Measurements from ENCODE around the gene ADSL. TPM values are rescaled to one million over a fixed set of nuclear protein-coding genes. Genes with fewer than 3 reads are reported as not detected.

ADSL gene
- total and polyA plus RNA-seq, 8 donors = 18.9 to 35.7 (median 25.1) TPM

- Histone ChIP-seq H3K9me3 (no peaks in the 10 kb centered on the region), H3K27ac (no peak overlapping the region), H3K27me3 (no peaks in the 10 kb centered on the region), H3K36me3 (no peaks in the 10 kb centered on the region), H3K4me1 (peaks cover 5 to 20% (median 19%) of the 10 kb centered on the region in 3 donors), H3K4me3 (no peak overlapping the region)
- WGBS, 2 donors = 66 to 74% methylated on average over 3 of the region's 3 CpGs
- no peak for TF ChIP-seq CTCF (IDR thresholded peaks at IDR 0.05)
- FAIRE-seq (no peak), ATAC-seq (no peak), DNase-seq (no peak)
- intact Hi-C loops (cut with DNase I) = no loop called here
These were observed 35.2 kb downstream of the ADSL start for GRCh38 chr22:40381461-40381860.

- H3K36me3 ChIP-seq = no peaks in the 10 kb centered on the region
- H3K27ac ChIP-seq = no peak overlapping the region
- TF ChIP-seq CTCF (IDR thresholded peaks at IDR 0.05) = no peak
- WGBS, 2 donors = 88 to 90% methylated on average over 3 of the region's 3 CpGs
- peaks cover 27 to 40% (median 34%) of the 10 kb centered on the region in 3 donors for H3K4me1 ChIP-seq
- intact Hi-C loops (cut with DNase I) = no loop called here
- no peaks in the 10 kb centered on the region for H3K9me3 ChIP-seq
- H3K27me3 ChIP-seq = no peaks in the 10 kb centered on the region
- ATAC-seq (no peak), DNase-seq (no peak), FAIRE-seq (no peak)
- H3K4me3 ChIP-seq = no peak overlapping the region
These were observed 37.6 kb downstream of the ADSL start for GRCh38 chr22:40383905-40384304.

GRCh38 chr22:40385036-40385782, 38.9 kb downstream of the ADSL start:
- intact Hi-C loops (cut with DNase I) = no loop called here
- no peak for TF ChIP-seq CTCF (IDR thresholded peaks at IDR 0.05)
- no peak for DNase-seq
- Histone ChIP-seq H3K4me3 (peak overlapping the region in 1 of 4 donors; percentile 1), H3K36me3 (no peaks in the 10 kb centered on the region), H3K27me3 (no peaks in the 10 kb centered on the region), H3K9me3 (no peaks in the 10 kb centered on the region), H3K27ac (peak overlapping the region; percentile 27 to 80 (median 48)), H3K4me1 (peaks cover 29 to 47% (median 34%) of the 10 kb centered on the region in 3 donors)
- ATAC-seq = peak; percentile 5 to 47 (median 8)
- no peak for FAIRE-seq
- 30 to 36% methylated on average over 10 of the region's 10 CpGs for WGBS, 2 donors

GRCh38 chr22:40387746-40388145, 41.4 kb downstream of the ADSL start:
- Histone ChIP-seq H3K4me3 (no peak overlapping the region), H3K27me3 (no peaks in the 10 kb centered on the region), H3K4me1 (peaks cover 29 to 49% (median 40%) of the 10 kb centered on the region in 3 donors), H3K36me3 (no peaks in the 10 kb centered on the region), H3K27ac (peak overlapping the region; percentile 33 to 80 (median 68)), H3K9me3 (no peaks in the 10 kb centered on the region)
- ATAC-seq = peak; percentile 76 to 86 (median 84)
- peak in 3 of 6 donors; percentile 57 to 58 (median 57) for DNase-seq
- no peak for FAIRE-seq
- WGBS, 2 donors = 10 to 12% methylated on average over 5 of the region's 5 CpGs
- no peak for TF ChIP-seq CTCF (IDR thresholded peaks at IDR 0.05)
- intact Hi-C loops (cut with DNase I) = no loop called here

- 20 to 21% methylated on average over 4 of the region's 4 CpGs for WGBS, 2 donors
- ATAC-seq (peak; percentile 27 to 63 (median 53)), DNase-seq (peak in 1 of 6 donors; percentile 43), FAIRE-seq (no peak)
- Histone ChIP-seq H3K27me3 (no peaks in the 10 kb centered on the region), H3K9me3 (no peaks in the 10 kb centered on the region), H3K4me1 (peaks cover 29 to 49% (median 40%) of the 10 kb centered on the region in 3 donors), H3K27ac (peak overlapping the region; percentile 33 to 80 (median 68)), H3K4me3 (no peak overlapping the region), H3K36me3 (no peaks in the 10 kb centered on the region)
- intact Hi-C loops (cut with DNase I) = no loop called here
- no peak for TF ChIP-seq CTCF (IDR thresholded peaks at IDR 0.05)
These were observed 41.9 kb downstream of the ADSL start for GRCh38 chr22:40388231-40388630.

All from pancreas (tissue), 10 donors.